HEK293 (cell line): ENCODE data around the gene RPS21.

Experiments
- CTCF ChIA-PET: fragments of 350-600 bp; formaldehyde crosslinking; extraction: SDS; loops from one replicate; lab custom pipeline; 2021; ENCODE audit warnings: antibody characterized with exemption; lab: Yijun Ruan, JAX
- POLR2A ChIA-PET: fragments of 300-600 bp; formaldehyde crosslinking; extraction: SDS; loops from one replicate; lab custom pipeline; 2020; ENCODE audit warnings: antibody characterized with exemption, inconsistent platforms; lab: Yijun Ruan, JAX
- H3K27ac ChIP-seq: fragments of 200-500 bp; sonication (Bioruptor generic); 2 replicates; pipeline ENCODE4 v1.5.1; 2014; ENCODE audit warnings: low read depth, low read length, control low read depth, inconsistent platforms; ENCODE audit errors: extremely low read depth
- H3K36me3 ChIP-seq, 2 experiments: fragments of 200-500 bp in 1 of 2; sonication (Bioruptor generic) in 1 of 2; 1 replicate in 1 of 2; 2 replicates in 1 of 2; pipeline ENCODE4 v1.5.1; 2014 to 2017; ENCODE audit warnings: inconsistent platforms in 2 of 2, low read length in 2 of 2; ENCODE audit not compliant: control insufficient read depth in 2 of 2, insufficient read depth in 1 of 2
- H3K4me1 ChIP-seq: fragments of 200-500 bp; sonication (Bioruptor generic); 2 replicates; pipeline ENCODE4 v1.5.1; 2014; ENCODE audit warnings: mild to moderate bottlenecking, low read length, inconsistent platforms; ENCODE audit not compliant: control insufficient read depth, insufficient read depth
- H3K4me3 ChIP-seq: 2 replicates; pipeline ENCODE4 v1.5.1; 2011; ENCODE audit warnings: low read depth, mild to moderate bottlenecking, control low read depth, low read length, moderate library complexity
- H3K9me3 ChIP-seq: fragments of 200-500 bp; sonication (Bioruptor generic); 2 replicates; pipeline ENCODE4 v1.5.1; 2014; ENCODE audit warnings: low read depth, low read length, inconsistent platforms; ENCODE audit not compliant: control insufficient read depth, insufficient read depth
- GLIS1 ChIP-seq: fragments of 450-650 bp; formaldehyde crosslinking; IDR thresholded peaks from 2 replicates; pipeline ENCODE4 v1.5.1; 2016; ENCODE audit warnings: missing biosample characterization, missing genetic modification characterization
- GLIS2 ChIP-seq: fragments of 450-650 bp; formaldehyde crosslinking; IDR thresholded peaks from 2 replicates; pipeline ENCODE4 v1.5.1; 2016; ENCODE audit warnings: missing biosample characterization, missing genetic modification characterization
- KLF1 ChIP-seq: fragments of 450-650 bp; formaldehyde crosslinking; IDR thresholded peaks from 2 replicates; pipeline ENCODE4 v1.5.1; 2016; ENCODE audit warnings: missing biosample characterization, missing genetic modification characterization
- KLF7 ChIP-seq: fragments of 450-650 bp; formaldehyde crosslinking; IDR thresholded peaks from 2 replicates; pipeline ENCODE4 v1.5.1; 2016; ENCODE audit warnings: missing biosample characterization, missing genetic modification characterization, borderline replicate concordance
- OVOL3 ChIP-seq: fragments of 450-650 bp; formaldehyde crosslinking; IDR thresholded peaks from 2 replicates; pipeline ENCODE4 v1.5.1; 2016; ENCODE audit warnings: missing biosample characterization, missing genetic modification characterization
- WT1 ChIP-seq: fragments of 450-650 bp; formaldehyde crosslinking; IDR thresholded peaks from 2 replicates; pipeline ENCODE4 v1.5.1; 2016; ENCODE audit warnings: missing biosample characterization, missing genetic modification characterization
- ZFP41 ChIP-seq: fragments of 450-650 bp; formaldehyde crosslinking; IDR thresholded peaks from 2 replicates; pipeline ENCODE4 v1.5.1; 2016; ENCODE audit warnings: missing biosample characterization, missing genetic modification characterization, borderline replicate concordance
- ZIC2 ChIP-seq: fragments of 450-650 bp; formaldehyde crosslinking; IDR thresholded peaks from 2 replicates; pipeline ENCODE4 v1.5.1; 2016; ENCODE audit warnings: missing biosample characterization, missing genetic modification characterization
- ZNF132 ChIP-seq: fragments of 450-650 bp; formaldehyde crosslinking; IDR thresholded peaks from 2 replicates; pipeline ENCODE4 v1.5.1; 2017; ENCODE audit warnings: missing biosample characterization, missing genetic modification characterization, borderline replicate concordance
- ZNF391 ChIP-seq: fragments of 450-650 bp; formaldehyde crosslinking; IDR thresholded peaks from 2 replicates; pipeline ENCODE4 v1.5.1; 2016; ENCODE audit warnings: low read depth, missing biosample characterization, missing genetic modification characterization, borderline replicate concordance
- ZNF394 ChIP-seq: fragments of 450-650 bp; formaldehyde crosslinking; IDR thresholded peaks from 2 replicates; pipeline ENCODE4 v1.5.1; 2016; ENCODE audit warnings: missing biosample characterization, missing genetic modification characterization, mild to moderate bottlenecking, moderate library complexity, borderline replicate concordance
- ZNF600 ChIP-seq: fragments of 450-650 bp; formaldehyde crosslinking; IDR thresholded peaks from 2 replicates; pipeline ENCODE4 v1.5.1; 2016; ENCODE audit warnings: missing biosample characterization, missing genetic modification characterization
- ZNF658 ChIP-seq: fragments of 450-650 bp; formaldehyde crosslinking; IDR thresholded peaks from 2 replicates; pipeline ENCODE4; 2016; ENCODE audit warnings: missing biosample characterization, missing genetic modification characterization
- ZSCAN18 ChIP-seq: fragments of 450-650 bp; formaldehyde crosslinking; IDR thresholded peaks from 2 replicates; pipeline ENCODE4 v1.5.1; 2016; ENCODE audit warnings: missing biosample characterization, missing genetic modification characterization
- ZSCAN23 ChIP-seq: fragments of 450-650 bp; formaldehyde crosslinking; IDR thresholded peaks from 2 replicates; pipeline ENCODE4 v1.5.1; 2016; ENCODE audit warnings: missing biosample characterization, missing genetic modification characterization
- TF ChIP-seq, protein P1 (sequence below): fragments of 450-650 bp; formaldehyde crosslinking; IDR thresholded peaks from 2 replicates; pipeline ENCODE4 v1.5.1; 2016; ENCODE audit warnings: missing biosample characterization, missing genetic modification characterization

Gene RPS21

GRCh38 chr20:62355516-62355877 is 31.4 kb upstream of the RPS21 start (continued):
- TF ChIP-seq KLF1 (peak; percentile 76), ZNF394 (no peak)

DNA sequence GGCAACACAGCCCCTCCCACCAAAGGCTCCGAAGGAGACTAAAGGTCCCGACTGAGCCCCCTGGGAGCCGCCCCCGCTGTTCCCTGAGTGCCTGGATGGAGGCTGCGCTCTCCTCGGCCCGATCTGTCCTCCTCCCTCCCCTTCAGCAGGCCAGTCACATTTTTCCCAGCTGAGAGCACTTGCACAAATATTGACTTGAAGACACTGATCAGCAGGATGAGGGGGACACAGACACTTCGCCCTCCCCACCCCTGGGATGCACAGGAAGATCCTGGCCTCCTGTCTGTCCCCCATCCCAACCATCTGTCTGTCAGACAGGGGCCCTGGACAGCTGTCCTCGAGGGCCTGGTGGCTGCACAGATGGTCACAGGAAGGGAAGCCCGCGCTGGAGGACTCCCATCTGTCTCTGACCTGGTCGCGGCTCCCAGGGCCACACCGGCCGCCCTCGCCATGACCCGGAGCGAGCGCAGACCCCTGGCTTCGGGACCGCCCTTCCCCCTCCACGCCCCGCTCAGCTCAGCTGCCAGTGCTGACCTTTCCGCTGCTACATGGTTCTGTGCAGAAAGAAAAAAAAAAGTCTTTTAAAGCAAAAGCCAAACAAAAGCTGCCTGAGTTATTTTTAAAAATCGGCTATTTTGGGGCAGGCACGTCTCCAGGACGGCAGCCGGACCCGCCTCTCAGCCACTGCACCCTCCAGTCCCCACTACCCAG is 30.9 kb upstream of the RPS21 start:
- Histone ChIP-seq H3K4me3 (no peak overlapping the region), H3K27ac (0 out of 2 replicates have a peak overlapping the region, but pooled peaks have one; percentile 4), H3K9me3 (no peaks in the 10 kb centered on the region), H3K36me3 (peaks cover 0 to 35% of the 10 kb centered on the region in 2 experiments; a peak in 1 of 3 replicates), H3K4me1 (peaks cover 2% of the 10 kb centered on the region; the same call in 1 of the 2 replicates)
- CTCF ChIA-PET, result interaction anchor here (1.9 kb wide), 1 partner anchor 8 kb away, joined by 6 read pairs; no protein-coding TSS in a partner anchor
- POLR2A ChIA-PET, result interaction anchor here (0.5 to 2.0 kb wide), 4 partner anchors 10 to 39 kb away, joined by 3 to 8 read pairs (median 5); partner anchors contain the start of genes LAMA5 and RPS21
- TF ChIP-seq WT1 (tag by site-specific recombination), result no peak
- peak; percentile 66 for TF ChIP-seq ZIC2 (tag by site-specific recombination)

GRCh38 chr20:62356589-62357186 is 30.2 kb upstream of the RPS21 start:
- Histone ChIP-seq H3K4me3 (no peak overlapping the region), H3K36me3 (peaks cover 0 to 30% of the 10 kb centered on the region in 2 experiments; a peak in 1 of 3 replicates), H3K4me1 (peaks cover 2% of the 10 kb centered on the region; the same call in 1 of the 2 replicates), H3K27ac (no peak overlapping the region), H3K9me3 (no peaks in the 10 kb centered on the region)
- TF ChIP-seq ZNF600 (tag by site-specific recombination) (no peak), ZSCAN18 (tag by site-specific recombination) (no peak), ZIC2 (tag by site-specific recombination) (peak; percentile 54), ZNF391 (tag by site-specific recombination) (no peak), ZSCAN23 (tag by site-specific recombination) (no peak), GLIS2 (peak; percentile 43), KLF7 (tag by site-specific recombination) (no peak), OVOL3 (tag by site-specific recombination) (no peak), ZNF658 (no peak), ZNF132 (tag by site-specific recombination) (no peak), ZFP41 (no peak), GLIS1 (tag by site-specific recombination) (peak; percentile 87)
- TF ChIP-seq, protein P1, sequence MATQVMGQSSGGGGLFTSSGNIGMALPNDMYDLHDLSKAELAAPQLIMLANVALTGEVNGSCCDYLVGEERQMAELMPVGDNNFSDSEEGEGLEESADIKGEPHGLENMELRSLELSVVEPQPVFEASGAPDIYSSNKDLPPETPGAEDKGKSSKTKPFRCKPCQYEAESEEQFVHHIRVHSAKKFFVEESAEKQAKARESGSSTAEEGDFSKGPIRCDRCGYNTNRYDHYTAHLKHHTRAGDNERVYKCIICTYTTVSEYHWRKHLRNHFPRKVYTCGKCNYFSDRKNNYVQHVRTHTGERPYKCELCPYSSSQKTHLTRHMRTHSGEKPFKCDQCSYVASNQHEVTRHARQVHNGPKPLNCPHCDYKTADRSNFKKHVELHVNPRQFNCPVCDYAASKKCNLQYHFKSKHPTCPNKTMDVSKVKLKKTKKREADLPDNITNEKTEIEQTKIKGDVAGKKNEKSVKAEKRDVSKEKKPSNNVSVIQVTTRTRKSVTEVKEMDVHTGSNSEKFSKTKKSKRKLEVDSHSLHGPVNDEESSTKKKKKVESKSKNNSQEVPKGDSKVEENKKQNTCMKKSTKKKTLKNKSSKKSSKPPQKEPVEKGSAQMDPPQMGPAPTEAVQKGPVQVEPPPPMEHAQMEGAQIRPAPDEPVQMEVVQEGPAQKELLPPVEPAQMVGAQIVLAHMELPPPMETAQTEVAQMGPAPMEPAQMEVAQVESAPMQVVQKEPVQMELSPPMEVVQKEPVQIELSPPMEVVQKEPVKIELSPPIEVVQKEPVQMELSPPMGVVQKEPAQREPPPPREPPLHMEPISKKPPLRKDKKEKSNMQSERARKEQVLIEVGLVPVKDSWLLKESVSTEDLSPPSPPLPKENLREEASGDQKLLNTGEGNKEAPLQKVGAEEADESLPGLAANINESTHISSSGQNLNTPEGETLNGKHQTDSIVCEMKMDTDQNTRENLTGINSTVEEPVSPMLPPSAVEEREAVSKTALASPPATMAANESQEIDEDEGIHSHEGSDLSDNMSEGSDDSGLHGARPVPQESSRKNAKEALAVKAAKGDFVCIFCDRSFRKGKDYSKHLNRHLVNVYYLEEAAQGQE (tag by site-specific recombination), result no peak
- ChIA-PET POLR2A (interaction anchor here (1.9 to 2.0 kb wide), 2 partner anchors 9 to 30 kb away, joined by 7 to 8 read pairs; partner anchors contain the start of gene RPS21), CTCF (interaction anchor here (1.9 kb wide), 1 partner anchor 8 kb away, joined by 6 read pairs; no protein-coding TSS in a partner anchor)
